ENCODE measurements around the gene CCKAR. TPM values are rescaled to one million over a fixed set of nuclear protein-coding genes. Genes with fewer than 3 reads are reported as not detected.

The CCKAR gene
- total and polyA plus RNA-seq, 2 of the 8 experiments (the other 6 are each of a cell fraction or from before 2014, with no cell fraction given), result not detected

DNA sequence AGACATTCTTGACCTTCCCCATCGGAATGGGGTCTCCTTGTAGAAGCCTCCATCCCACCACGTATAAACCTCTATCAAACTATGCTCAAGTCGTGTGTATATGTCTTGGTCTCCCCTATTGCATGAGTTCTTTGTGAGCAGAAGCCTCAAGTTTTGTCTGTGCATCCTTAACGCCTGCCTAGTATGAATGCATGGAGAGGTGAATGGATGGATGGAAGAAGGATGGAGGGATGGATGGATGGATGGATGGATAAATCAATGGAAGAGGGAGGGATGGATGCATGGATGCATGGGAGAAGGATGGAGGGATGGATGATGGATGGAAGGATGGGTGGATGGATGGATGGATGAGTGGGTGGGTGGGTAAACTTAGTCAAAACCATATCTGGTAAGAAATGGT lies 17.0 kb upstream of the CCKAR start:
- H3K14ac ChIP-seq (ENCODE audit: insufficient read length), result no peak overlapping the region
- H2AFZ ChIP-seq (ENCODE audit: low read length), result no peak overlapping the region
- H3K4me3 ChIP-seq (ENCODE audit: extremely low read depth in 1 of 4, insufficient read depth in 2 of 4, low read depth in 3 of 4, low read length in 4 of 4), result no peak overlapping the region
- no peaks in the 10 kb centered on the region for H3K27me3 ChIP-seq (replicated peaks in 1 of 4; ENCODE audit: control insufficient read depth in 3 of 4, extremely low read depth in 1 of 4, insufficient read depth in 3 of 4, low read length in 3 of 4)
- TF ChIP-seq SP4 (IDR thresholded peaks at IDR 0.05; ENCODE audit: low read length) (no peak), SP1 (IDR thresholded peaks at IDR 0.05; ENCODE audit: low read depth, low read length) (no peak), SIRT6 (IDR thresholded peaks at IDR 0.05; ENCODE audit: low read length) (no peak), JUND (IDR thresholded peaks at IDR 0.05; ENCODE audit: low read length) (no peak), TAF1 (IDR thresholded peaks at IDR 0.05; ENCODE audit: low read depth, low read length) (no peak), EP300 (IDR thresholded peaks at IDR 0.05; ENCODE audit: borderline replicate concordance in 1 of 2, low read depth in 2 of 2, low read length in 2 of 2) (no peak), JUN (IDR thresholded peaks at IDR 0.05; ENCODE audit: low read depth, low read length) (no peak), KDM4A (IDR thresholded peaks at IDR 0.05; ENCODE audit: low read depth, low read length, severe bottlenecking) (no peak), HDAC6 (IDR thresholded peaks at IDR 0.05; ENCODE audit: low read depth, low read length) (no peak), PHF8 (conservative IDR thresholded peaks at IDR 0.05; ENCODE audit: low read depth, low read length) (no peak), MAX (IDR thresholded peaks at IDR 0.05) (no peak), CEBPB (IDR thresholded peaks at IDR 0.05; ENCODE audit: low read depth, low read length) (no peak), BRCA1 (IDR thresholded peaks at IDR 0.05; ENCODE audit: low read depth, low read length) (no peak), SIX5 (IDR thresholded peaks at IDR 0.05; ENCODE audit: low read depth, low read length) (no peak), TEAD4 (IDR thresholded peaks at IDR 0.05; ENCODE audit: low read depth, low read length) (no peak), ZNF274 (IDR thresholded peaks at IDR 0.05; ENCODE audit: borderline replicate concordance, extremely low read depth, low read length) (no peak)
- no peaks in the 10 kb centered on the region for H3K79me1 ChIP-seq (ENCODE audit: low read depth, low read length)
- no peak overlapping the region for H2BK12ac ChIP-seq (ENCODE audit: low read depth, low read length)
- no peak overlapping the region for H3K9ac ChIP-seq (replicated peaks in 1 of 4; ENCODE audit: extremely low read depth in 1 of 4, low read depth in 3 of 4, low read length in 3 of 4)
- peaks cover 0 to 2% (median 0%) of the 10 kb centered on the region in 4 experiments; a peak in 1 of 7 replicates for H3K4me1 ChIP-seq (replicated peaks in 1 of 4; ENCODE audit: control insufficient read depth in 3 of 4, insufficient read depth in 4 of 4, low read length in 3 of 4)
- no peak overlapping the region for H3K23ac ChIP-seq (ENCODE audit: insufficient read length)
- H3K23me2 ChIP-seq (ENCODE audit: low read depth, low read length), result peaks cover 2% of the 10 kb centered on the region; the same call in 1 of the 2 replicates
- no peak overlapping the region for H2BK15ac ChIP-seq (ENCODE audit: low read length)
- no peak overlapping the region for H3K4me2 ChIP-seq (ENCODE audit: insufficient read depth in 1 of 2, low read depth in 2 of 2, low read length in 2 of 2)
- no peak overlapping the region for H2BK120ac ChIP-seq (replicated peaks; ENCODE audit: low read depth, low read length)
- H3K4ac ChIP-seq (replicated peaks; ENCODE audit: insufficient read length, low read depth, low read length), result no peak overlapping the region
- FAIRE-seq (no peak), DNase-seq (ENCODE audit: low read depth in 1 of 2, low spot score in 2 of 2) (no peak)
- no peaks in the 10 kb centered on the region for H3K79me2 ChIP-seq (ENCODE audit: control insufficient read depth in 1 of 2, insufficient read depth in 2 of 2, low read length in 2 of 2)
- CTCF ChIA-PET (ENCODE audit: partially characterized antibody), result interaction anchor here (1.1 to 1.2 kb wide), 2 partner anchors 21 to 49 kb away, joined by 3 to 4 read pairs; no protein-coding TSS in a partner anchor
- no peak overlapping the region for H3K18ac ChIP-seq (ENCODE audit: extremely low read depth, low read length)
- H3K9me3 ChIP-seq (ENCODE audit: insufficient read depth in 2 of 2, low read depth in 1 of 2, low read length in 1 of 2), result no peaks in the 10 kb centered on the region
- no peak overlapping the region for H2BK20ac ChIP-seq (ENCODE audit: low read length)
- H2AK5ac ChIP-seq (ENCODE audit: low read depth, low read length), result no peak overlapping the region
- H3K27ac ChIP-seq (ENCODE audit: low read depth, low read length), result no peak overlapping the region
- POLR2A ChIA-PET (ENCODE audit: partially characterized antibody), result no interaction called here
- peak overlapping the region; percentile 70 for H3K56ac ChIP-seq (replicated peaks; ENCODE audit: insufficient read length, low read depth, low read length)
- no peak overlapping the region for H4K91ac ChIP-seq (replicated peaks; ENCODE audit: insufficient read length, low read length)
- H4K5ac ChIP-seq (ENCODE audit: insufficient read length, low read depth, low read length), result no peak overlapping the region
- 92% methylated on average over 4 of the region's 4 CpGs; no CpG with 5 or more reads in 1 of the 2 experiments for WGBS, 2 experiments (ENCODE audit: extremely low coverage in 1 of 2, insufficient coverage in 1 of 2, insufficient read length in 1 of 2, insufficient replicate concordance in 2 of 2, low coverage in 1 of 2, low lambda C conversion rate in 2 of 2, missing lambda C conversion rate in 1 of 2)
- H3K36me3 ChIP-seq (ENCODE audit: control insufficient read depth in 2 of 4, insufficient read depth in 4 of 4, low read length in 3 of 4), result no peaks in the 10 kb centered on the region; a peak in 1 of 8 replicates
- H2BK5ac ChIP-seq (ENCODE audit: low read depth, low read length), result no peak overlapping the region
- no peak overlapping the region for H4K8ac ChIP-seq (ENCODE audit: extremely low read depth, insufficient read depth, low read length)
- no peaks in the 10 kb centered on the region for H4K20me1 ChIP-seq (replicated peaks in 1 of 2; ENCODE audit: control insufficient read depth in 1 of 2, insufficient read depth in 2 of 2, low read length in 2 of 2)
